ENCODE measurements around the gene BLID. TPM values are rescaled to one million over a fixed set of nuclear protein-coding genes. Genes with fewer than 3 reads are reported as not detected.

BLID gene
- total RNA-seq, 1 donor from 2014 or later = not detected

DNA sequence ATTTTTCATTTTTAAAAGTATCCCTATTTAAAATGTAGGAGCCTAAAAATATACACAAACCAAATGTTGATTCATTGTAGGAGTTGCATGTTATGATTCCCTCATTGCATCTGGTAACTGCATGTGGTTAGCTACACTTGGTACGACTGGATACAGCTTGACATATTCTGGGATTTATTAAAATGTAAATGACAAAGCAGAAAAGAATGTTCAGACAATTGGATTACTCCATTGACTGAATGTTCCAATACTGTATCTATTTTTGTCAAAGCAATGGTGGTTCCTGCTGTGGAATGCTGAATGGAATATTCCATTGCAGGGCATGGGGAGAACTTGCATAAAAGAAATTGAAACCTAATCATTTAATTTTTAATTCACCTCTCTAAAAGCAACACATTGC is 30.8 kb downstream of the BLID start:
- Mint-ChIP-seq H3K4me3 (no peak overlapping the region), H3K9me3 (no peaks in the 10 kb centered on the region), H3K4me1 (no peaks in the 10 kb centered on the region), H3K27ac (no peak overlapping the region), H3K27me3 (no peaks in the 10 kb centered on the region), H3K36me3 (ENCODE audit: low read depth) (no peaks in the 10 kb centered on the region)
- TF ChIP-seq, protein P1, sequence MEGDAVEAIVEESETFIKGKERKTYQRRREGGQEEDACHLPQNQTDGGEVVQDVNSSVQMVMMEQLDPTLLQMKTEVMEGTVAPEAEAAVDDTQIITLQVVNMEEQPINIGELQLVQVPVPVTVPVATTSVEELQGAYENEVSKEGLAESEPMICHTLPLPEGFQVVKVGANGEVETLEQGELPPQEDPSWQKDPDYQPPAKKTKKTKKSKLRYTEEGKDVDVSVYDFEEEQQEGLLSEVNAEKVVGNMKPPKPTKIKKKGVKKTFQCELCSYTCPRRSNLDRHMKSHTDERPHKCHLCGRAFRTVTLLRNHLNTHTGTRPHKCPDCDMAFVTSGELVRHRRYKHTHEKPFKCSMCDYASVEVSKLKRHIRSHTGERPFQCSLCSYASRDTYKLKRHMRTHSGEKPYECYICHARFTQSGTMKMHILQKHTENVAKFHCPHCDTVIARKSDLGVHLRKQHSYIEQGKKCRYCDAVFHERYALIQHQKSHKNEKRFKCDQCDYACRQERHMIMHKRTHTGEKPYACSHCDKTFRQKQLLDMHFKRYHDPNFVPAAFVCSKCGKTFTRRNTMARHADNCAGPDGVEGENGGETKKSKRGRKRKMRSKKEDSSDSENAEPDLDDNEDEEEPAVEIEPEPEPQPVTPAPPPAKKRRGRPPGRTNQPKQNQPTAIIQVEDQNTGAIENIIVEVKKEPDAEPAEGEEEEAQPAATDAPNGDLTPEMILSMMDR (IDR thresholded peaks at IDR 0.05) = no peak
- intact Hi-C loops (cut with micrococcal nuclease) = no loop called here
- CTCF ChIA-PET = no interaction called here
- no peak for DNase-seq
- POLR2A ChIA-PET = no interaction called here
- ATAC-seq (ENCODE audit: low read depth) = no peak

DNA sequence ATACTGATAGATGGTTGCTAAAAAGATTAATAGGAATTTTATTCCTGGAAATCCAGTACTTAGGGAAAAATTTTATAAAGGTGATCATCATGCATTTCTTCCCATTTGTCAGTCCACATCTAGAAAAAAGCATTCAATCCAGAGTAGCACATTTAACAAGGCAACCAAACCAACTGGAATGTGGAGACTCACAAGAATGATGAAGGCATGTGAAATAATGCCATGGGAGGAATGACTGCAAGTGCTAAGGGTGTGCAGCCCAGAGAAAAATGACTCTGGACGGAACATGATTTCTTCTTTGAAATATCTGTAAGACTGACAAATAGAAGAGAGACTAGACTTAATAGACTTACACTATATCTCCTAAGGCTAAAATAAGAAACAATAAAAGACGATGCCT is 33.8 kb downstream of the BLID start:
- no peak for DNase-seq
- ATAC-seq (ENCODE audit: low read depth) = no peak
- Mint-ChIP-seq H3K27me3 (peaks cover 2% of the 10 kb centered on the region), H3K4me1 (no peaks in the 10 kb centered on the region), H3K4me3 (no peak overlapping the region), H3K27ac (no peak overlapping the region), H3K36me3 (ENCODE audit: low read depth) (no peaks in the 10 kb centered on the region), H3K9me3 (no peaks in the 10 kb centered on the region)
- intact Hi-C loops (cut with micrococcal nuclease) = no loop called here
- TF ChIP-seq, protein P1 (IDR thresholded peaks at IDR 0.05) = no peak
- ChIA-PET CTCF (no interaction called here), POLR2A (no interaction called here)

DNA sequence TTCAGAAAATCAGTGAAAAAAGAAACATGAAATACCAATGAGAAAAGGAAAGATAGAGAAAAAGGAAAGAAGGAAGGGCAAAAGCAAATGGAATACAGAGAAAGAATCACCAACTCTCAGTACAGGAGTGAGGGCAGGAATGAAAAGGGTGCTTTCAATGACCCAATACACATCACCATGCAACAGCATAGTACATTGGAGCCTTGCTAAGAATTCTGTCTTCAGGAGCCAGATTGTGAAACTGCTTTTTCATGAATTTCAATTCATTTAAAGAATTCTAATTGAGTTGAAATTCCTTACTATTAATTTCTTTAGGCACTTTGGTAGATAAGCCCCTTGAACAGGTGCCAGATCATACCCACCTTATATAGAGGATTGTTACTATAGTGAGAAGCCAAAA is 34.9 kb downstream of the BLID start:
- no peaks in the 10 kb centered on the region for H3K36me3 Mint-ChIP-seq (ENCODE audit: low read depth)
- POLR2A ChIA-PET = no interaction called here
- no peaks in the 10 kb centered on the region for H3K9me3 Mint-ChIP-seq
- intact Hi-C loops (cut with micrococcal nuclease) = no loop called here
- CTCF ChIA-PET = no interaction called here
- no peak overlapping the region for H3K27ac Mint-ChIP-seq
- no peak overlapping the region for H3K4me3 Mint-ChIP-seq
- DNase-seq (no peak), ATAC-seq (ENCODE audit: low read depth) (no peak)
- H3K27me3 Mint-ChIP-seq = peaks cover 2% of the 10 kb centered on the region
- TF ChIP-seq, protein P1 (IDR thresholded peaks at IDR 0.05) = no peak
- no peaks in the 10 kb centered on the region for H3K4me1 Mint-ChIP-seq

DNA sequence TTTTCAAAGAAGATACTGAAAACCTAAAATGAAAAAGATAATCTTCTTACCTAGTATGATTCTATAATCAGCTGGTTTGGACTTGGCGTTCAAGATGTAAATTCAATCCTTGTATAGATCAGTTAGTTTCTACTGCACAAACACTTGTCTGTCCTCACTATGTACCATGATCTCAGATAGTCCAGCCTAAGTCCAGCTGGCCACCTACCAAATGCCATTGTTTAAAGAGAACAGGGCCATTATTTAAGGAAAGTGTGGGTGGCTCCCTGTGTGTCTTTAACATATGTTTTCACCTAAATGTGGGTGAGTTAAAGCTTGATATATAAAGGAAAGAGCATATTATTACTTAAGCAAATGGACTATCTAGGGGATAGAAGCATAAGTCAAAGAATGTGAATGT is 38.6 kb downstream of the BLID start:
- DNase-seq (no peak), ATAC-seq (ENCODE audit: low read depth) (no peak)
- H3K9me3 Mint-ChIP-seq = no peaks in the 10 kb centered on the region
- ChIA-PET CTCF (no interaction called here), POLR2A (no interaction called here)
- no peak overlapping the region for H3K4me3 Mint-ChIP-seq
- no peak overlapping the region for H3K27ac Mint-ChIP-seq
- H3K27me3 Mint-ChIP-seq = peaks cover 2% of the 10 kb centered on the region
- no peaks in the 10 kb centered on the region for H3K36me3 Mint-ChIP-seq (ENCODE audit: low read depth)
- H3K4me1 Mint-ChIP-seq = no peaks in the 10 kb centered on the region
- intact Hi-C loops (cut with micrococcal nuclease) = no loop called here
- TF ChIP-seq, protein P1 (IDR thresholded peaks at IDR 0.05) = no peak

DNA sequence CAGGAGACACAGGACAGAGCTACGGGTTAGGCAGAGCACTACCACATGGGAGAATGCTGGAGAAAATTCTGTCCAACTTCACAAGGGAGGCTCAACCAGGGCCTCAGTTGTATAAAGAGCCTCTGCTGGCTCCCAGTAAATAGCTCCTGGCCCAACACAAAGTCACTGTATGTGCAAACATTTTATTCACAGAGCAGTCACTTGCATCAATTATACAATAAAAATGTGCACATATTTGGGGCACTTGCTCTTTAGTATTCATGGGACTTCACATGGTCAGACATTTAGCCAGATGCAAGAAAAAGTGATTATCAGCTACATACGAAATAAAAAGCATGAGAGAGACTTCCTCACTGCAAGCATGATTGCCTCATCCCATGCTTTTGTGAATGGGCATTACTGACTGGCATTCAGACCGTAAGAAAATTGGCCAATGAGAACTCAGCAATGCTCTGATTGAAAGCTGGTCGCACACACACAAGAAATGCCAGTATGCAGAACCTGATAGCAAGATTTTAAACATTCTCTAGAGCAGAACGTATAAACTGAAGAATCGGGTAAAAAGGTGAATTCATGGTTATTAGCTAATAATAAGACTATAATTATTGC is 39.4 kb downstream of the BLID start:
- TF ChIP-seq, protein P1 (IDR thresholded peaks at IDR 0.05) = no peak
- POLR2A ChIA-PET = no interaction called here
- DNase-seq (no peak), ATAC-seq (ENCODE audit: low read depth) (no peak)
- no peaks in the 10 kb centered on the region for H3K9me3 Mint-ChIP-seq
- no peak overlapping the region for H3K4me3 Mint-ChIP-seq
- CTCF ChIA-PET = no interaction called here
- H3K27ac Mint-ChIP-seq = no peak overlapping the region
- H3K27me3 Mint-ChIP-seq = peaks cover 2% of the 10 kb centered on the region
- intact Hi-C loops (cut with micrococcal nuclease) = no loop called here
- no peaks in the 10 kb centered on the region for H3K4me1 Mint-ChIP-seq
- H3K36me3 Mint-ChIP-seq (ENCODE audit: low read depth) = no peaks in the 10 kb centered on the region
